SK-N-SH (cell line): ENCODE measurements around the gene LMBR1.

Experiments used
- POLR2AphosphoS5 ChIP-seq: IDR thresholded peaks from 2 replicates; pipeline ENCODE4 v1.6.1; 2012; ENCODE audit warnings: low read depth, low read length
- RCOR1 ChIP-seq: fragments of 150-350 bp; IDR thresholded peaks from 2 replicates; pipeline ENCODE4 v1.6.1; 2017; ENCODE audit warnings: antibody characterized with exemption, low read length
- RXRA ChIP-seq: IDR thresholded peaks from 2 replicates; pipeline ENCODE4 v1.4.0; 2012; ENCODE audit warnings: low read depth, mild to moderate bottlenecking, borderline replicate concordance
- TEAD4 ChIP-seq: IDR thresholded peaks from 2 replicates; pipeline ENCODE4 v1.4.0; 2012; ENCODE audit warnings: mild to moderate bottlenecking, borderline replicate concordance; ENCODE audit not compliant: insufficient read depth
- TF ChIP-seq, protein P1 (sequence below): fragments of 200-600 bp; sonication (generic); IDR thresholded peaks from 2 replicates; pipeline ENCODE4 v1.6.1; 2017; ENCODE audit warnings: antibody characterized with exemption, mild to moderate bottlenecking, moderate library complexity
- TF ChIP-seq, protein P2 (sequence below): IDR thresholded peaks from 2 replicates; pipeline ENCODE4 v1.6.1; 2012; ENCODE audit warnings: mild to moderate bottlenecking, low read depth, low read length, moderate library complexity

- TF ChIP-seq, protein P1, sequence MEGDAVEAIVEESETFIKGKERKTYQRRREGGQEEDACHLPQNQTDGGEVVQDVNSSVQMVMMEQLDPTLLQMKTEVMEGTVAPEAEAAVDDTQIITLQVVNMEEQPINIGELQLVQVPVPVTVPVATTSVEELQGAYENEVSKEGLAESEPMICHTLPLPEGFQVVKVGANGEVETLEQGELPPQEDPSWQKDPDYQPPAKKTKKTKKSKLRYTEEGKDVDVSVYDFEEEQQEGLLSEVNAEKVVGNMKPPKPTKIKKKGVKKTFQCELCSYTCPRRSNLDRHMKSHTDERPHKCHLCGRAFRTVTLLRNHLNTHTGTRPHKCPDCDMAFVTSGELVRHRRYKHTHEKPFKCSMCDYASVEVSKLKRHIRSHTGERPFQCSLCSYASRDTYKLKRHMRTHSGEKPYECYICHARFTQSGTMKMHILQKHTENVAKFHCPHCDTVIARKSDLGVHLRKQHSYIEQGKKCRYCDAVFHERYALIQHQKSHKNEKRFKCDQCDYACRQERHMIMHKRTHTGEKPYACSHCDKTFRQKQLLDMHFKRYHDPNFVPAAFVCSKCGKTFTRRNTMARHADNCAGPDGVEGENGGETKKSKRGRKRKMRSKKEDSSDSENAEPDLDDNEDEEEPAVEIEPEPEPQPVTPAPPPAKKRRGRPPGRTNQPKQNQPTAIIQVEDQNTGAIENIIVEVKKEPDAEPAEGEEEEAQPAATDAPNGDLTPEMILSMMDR, result no peak
- TF ChIP-seq, protein P2, sequence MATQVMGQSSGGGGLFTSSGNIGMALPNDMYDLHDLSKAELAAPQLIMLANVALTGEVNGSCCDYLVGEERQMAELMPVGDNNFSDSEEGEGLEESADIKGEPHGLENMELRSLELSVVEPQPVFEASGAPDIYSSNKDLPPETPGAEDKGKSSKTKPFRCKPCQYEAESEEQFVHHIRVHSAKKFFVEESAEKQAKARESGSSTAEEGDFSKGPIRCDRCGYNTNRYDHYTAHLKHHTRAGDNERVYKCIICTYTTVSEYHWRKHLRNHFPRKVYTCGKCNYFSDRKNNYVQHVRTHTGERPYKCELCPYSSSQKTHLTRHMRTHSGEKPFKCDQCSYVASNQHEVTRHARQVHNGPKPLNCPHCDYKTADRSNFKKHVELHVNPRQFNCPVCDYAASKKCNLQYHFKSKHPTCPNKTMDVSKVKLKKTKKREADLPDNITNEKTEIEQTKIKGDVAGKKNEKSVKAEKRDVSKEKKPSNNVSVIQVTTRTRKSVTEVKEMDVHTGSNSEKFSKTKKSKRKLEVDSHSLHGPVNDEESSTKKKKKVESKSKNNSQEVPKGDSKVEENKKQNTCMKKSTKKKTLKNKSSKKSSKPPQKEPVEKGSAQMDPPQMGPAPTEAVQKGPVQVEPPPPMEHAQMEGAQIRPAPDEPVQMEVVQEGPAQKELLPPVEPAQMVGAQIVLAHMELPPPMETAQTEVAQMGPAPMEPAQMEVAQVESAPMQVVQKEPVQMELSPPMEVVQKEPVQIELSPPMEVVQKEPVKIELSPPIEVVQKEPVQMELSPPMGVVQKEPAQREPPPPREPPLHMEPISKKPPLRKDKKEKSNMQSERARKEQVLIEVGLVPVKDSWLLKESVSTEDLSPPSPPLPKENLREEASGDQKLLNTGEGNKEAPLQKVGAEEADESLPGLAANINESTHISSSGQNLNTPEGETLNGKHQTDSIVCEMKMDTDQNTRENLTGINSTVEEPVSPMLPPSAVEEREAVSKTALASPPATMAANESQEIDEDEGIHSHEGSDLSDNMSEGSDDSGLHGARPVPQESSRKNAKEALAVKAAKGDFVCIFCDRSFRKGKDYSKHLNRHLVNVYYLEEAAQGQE, result no peak
- TF ChIP-seq POLR2AphosphoS5 (no peak), TEAD4 (no peak), RXRA (no peak), RCOR1 (no peak)
Observed at GRCh38 chr7:156896388-156897022, 3.5 kb upstream of the LMBR1 start.
